ENCODE data around the gene CTNNA3. TPM values are rescaled to one million over a fixed set of nuclear protein-coding genes. Genes with fewer than 3 reads are reported as not detected.

CTNNA3 gene
- total and polyA plus RNA-seq, 2 of the 4 experiments (the other 2 are of a cell fraction) = 0.19 to 0.90 TPM

DNA sequence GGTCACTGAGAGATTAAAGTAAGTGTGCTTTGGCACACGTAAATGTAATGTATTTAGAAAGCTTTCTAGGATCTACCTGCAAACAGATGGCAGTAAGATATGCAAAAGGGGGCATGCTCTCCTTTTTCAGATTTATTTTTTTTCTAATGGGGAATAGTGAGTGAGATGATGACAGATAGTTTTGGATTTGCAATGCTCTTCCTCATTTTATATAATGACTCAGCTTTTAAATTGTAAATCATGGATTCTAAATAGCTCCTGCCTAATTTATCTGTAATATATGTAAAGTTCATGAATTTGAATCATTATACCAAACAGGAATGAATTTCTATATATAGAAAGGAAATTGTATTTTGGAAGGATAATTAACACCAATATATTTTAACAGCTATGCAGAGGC lies 1731.8 kb downstream of the CTNNA3 start:
- in situ Hi-C loops (cut with MboI; ENCODE audit: low sequenced_read_pairs) (no loop called here), intact Hi-C loops (cut with micrococcal nuclease) (no loop called here), dilution Hi-C loops (cut with HindIII; ENCODE audit: low sequenced_read_pairs, unreplicated experiment) (no loop called here)
- Histone ChIP-seq H3K4me3 (ENCODE audit: insufficient read depth, low read depth, low read length) (no peak overlapping the region), H2AK5ac (ENCODE audit: low read depth, low read length) (no peak overlapping the region), H4K8ac (ENCODE audit: low read depth in 2 of 2, low read length in 2 of 2) (no peak overlapping the region), H3K4me2 (ENCODE audit: low read depth, low read length) (no peak overlapping the region), H3K4ac (ENCODE audit: low read depth, low read length) (no peak overlapping the region), H4K20me1 (ENCODE audit: insufficient read depth, low read length) (no peaks in the 10 kb centered on the region), H2BK5ac (ENCODE audit: low read depth, low read length, poor library complexity, severe bottlenecking) (no peak overlapping the region), H3K18ac (ENCODE audit: low read depth, low read length) (no peak overlapping the region), H2BK20ac (ENCODE audit: low read depth, low read length) (no peak overlapping the region), H4K91ac (ENCODE audit: insufficient read depth, low read depth, low read length) (no peak overlapping the region), H3K56ac (ENCODE audit: extremely low read depth, insufficient read depth, low read length) (no peak overlapping the region), H3K9me1 (ENCODE audit: insufficient read depth, low read length) (no peaks in the 10 kb centered on the region), H3K79me1 (ENCODE audit: low read depth in 1 of 2, low read length in 2 of 2) (no peaks in the 10 kb centered on the region), H3K9me3 (ENCODE audit: control insufficient read depth, insufficient read depth, low read length) (peaks cover 8% of the 10 kb centered on the region), H3K36me3 (ENCODE audit: control insufficient read depth, insufficient read depth, low read length) (no peaks in the 10 kb centered on the region), H3K14ac (replicated peaks; ENCODE audit: low read depth, low read length) (no peak overlapping the region), H3K4me1 (ENCODE audit: control insufficient read depth, insufficient read depth, low read length) (no peaks in the 10 kb centered on the region), H4K5ac (ENCODE audit: low read depth, low read length) (no peak overlapping the region), H2BK15ac (ENCODE audit: low read depth, low read length) (no peak overlapping the region), H3K23ac (ENCODE audit: low read depth, low read length) (no peak overlapping the region), H3K9ac (ENCODE audit: low read depth, low read length) (no peak overlapping the region), H3K27me3 (ENCODE audit: control insufficient read depth, insufficient read depth, low read length) (no peaks in the 10 kb centered on the region), H2AK9ac (replicated peaks; ENCODE audit: low read depth, low read length, poor library complexity) (no peak overlapping the region), H3K27ac (ENCODE audit: insufficient read depth, low read length) (no peak overlapping the region), H2AFZ (replicated peaks; ENCODE audit: low read length, poor library complexity) (no peak overlapping the region), H2BK120ac (ENCODE audit: low read depth, low read length) (no peak overlapping the region)
- no TSS peak for BruUV-seq (replicated peaks)
- POLR2A ChIA-PET (ENCODE audit: unreplicated experiment) = no interaction called here
- DNase-seq = no peak
- CTCF ChIA-PET = no interaction called here
- WGBS, 2 experiments (ENCODE audit: extremely low coverage in 2 of 2, insufficient read length in 1 of 2) = no CpG with 5 or more reads among the region's 1 CpG
- TF ChIP-seq RFX5 (IDR thresholded peaks at IDR 0.05; ENCODE audit: low read depth, low read length) (no peak), BHLHE40 (IDR thresholded peaks at IDR 0.05; ENCODE audit: low read depth, low read length) (no peak), MAFK (IDR thresholded peaks at IDR 0.05; ENCODE audit: low read depth, low read length) (no peak), MAZ (IDR thresholded peaks at IDR 0.05; ENCODE audit: borderline replicate concordance, low read depth, low read length) (no peak), MXI1 (IDR thresholded peaks at IDR 0.05; ENCODE audit: borderline replicate concordance, low read depth, low read length) (no peak), NFE2L2 (IDR thresholded peaks at IDR 0.05; ENCODE audit: low read depth, low read length) (no peak), RAD21 (IDR thresholded peaks at IDR 0.05; ENCODE audit: low read length) (no peak), POLR2A (IDR thresholded peaks at IDR 0.05; ENCODE audit: low read depth, low read length) (no peak), CEBPB (IDR thresholded peaks at IDR 0.05; ENCODE audit: low read depth, low read length) (no peak), CHD1 (IDR thresholded peaks at IDR 0.05; ENCODE audit: low read depth, low read length) (no peak), SMC3 (IDR thresholded peaks at IDR 0.05; ENCODE audit: low read depth, low read length) (no peak), FOS (IDR thresholded peaks at IDR 0.05; ENCODE audit: low read depth, low read length) (no peak), RCOR1 (IDR thresholded peaks at IDR 0.05; ENCODE audit: insufficient replicate concordance, low read length) (no peak)
- TF ChIP-seq, protein P1, sequence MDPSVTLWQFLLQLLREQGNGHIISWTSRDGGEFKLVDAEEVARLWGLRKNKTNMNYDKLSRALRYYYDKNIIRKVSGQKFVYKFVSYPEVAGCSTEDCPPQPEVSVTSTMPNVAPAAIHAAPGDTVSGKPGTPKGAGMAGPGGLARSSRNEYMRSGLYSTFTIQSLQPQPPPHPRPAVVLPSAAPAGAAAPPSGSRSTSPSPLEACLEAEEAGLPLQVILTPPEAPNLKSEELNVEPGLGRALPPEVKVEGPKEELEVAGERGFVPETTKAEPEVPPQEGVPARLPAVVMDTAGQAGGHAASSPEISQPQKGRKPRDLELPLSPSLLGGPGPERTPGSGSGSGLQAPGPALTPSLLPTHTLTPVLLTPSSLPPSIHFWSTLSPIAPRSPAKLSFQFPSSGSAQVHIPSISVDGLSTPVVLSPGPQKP (IDR thresholded peaks at IDR 0.05; ENCODE audit: borderline replicate concordance, low read depth, low read length) = no peak
- TF ChIP-seq, protein P2, sequence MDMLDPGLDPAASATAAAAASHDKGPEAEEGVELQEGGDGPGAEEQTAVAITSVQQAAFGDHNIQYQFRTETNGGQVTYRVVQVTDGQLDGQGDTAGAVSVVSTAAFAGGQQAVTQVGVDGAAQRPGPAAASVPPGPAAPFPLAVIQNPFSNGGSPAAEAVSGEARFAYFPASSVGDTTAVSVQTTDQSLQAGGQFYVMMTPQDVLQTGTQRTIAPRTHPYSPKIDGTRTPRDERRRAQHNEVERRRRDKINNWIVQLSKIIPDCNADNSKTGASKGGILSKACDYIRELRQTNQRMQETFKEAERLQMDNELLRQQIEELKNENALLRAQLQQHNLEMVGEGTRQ (IDR thresholded peaks at IDR 0.05; ENCODE audit: low read depth, low read length) = no peak
- TF ChIP-seq, protein P3, sequence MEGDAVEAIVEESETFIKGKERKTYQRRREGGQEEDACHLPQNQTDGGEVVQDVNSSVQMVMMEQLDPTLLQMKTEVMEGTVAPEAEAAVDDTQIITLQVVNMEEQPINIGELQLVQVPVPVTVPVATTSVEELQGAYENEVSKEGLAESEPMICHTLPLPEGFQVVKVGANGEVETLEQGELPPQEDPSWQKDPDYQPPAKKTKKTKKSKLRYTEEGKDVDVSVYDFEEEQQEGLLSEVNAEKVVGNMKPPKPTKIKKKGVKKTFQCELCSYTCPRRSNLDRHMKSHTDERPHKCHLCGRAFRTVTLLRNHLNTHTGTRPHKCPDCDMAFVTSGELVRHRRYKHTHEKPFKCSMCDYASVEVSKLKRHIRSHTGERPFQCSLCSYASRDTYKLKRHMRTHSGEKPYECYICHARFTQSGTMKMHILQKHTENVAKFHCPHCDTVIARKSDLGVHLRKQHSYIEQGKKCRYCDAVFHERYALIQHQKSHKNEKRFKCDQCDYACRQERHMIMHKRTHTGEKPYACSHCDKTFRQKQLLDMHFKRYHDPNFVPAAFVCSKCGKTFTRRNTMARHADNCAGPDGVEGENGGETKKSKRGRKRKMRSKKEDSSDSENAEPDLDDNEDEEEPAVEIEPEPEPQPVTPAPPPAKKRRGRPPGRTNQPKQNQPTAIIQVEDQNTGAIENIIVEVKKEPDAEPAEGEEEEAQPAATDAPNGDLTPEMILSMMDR (conservative IDR thresholded peaks at IDR 0.05; ENCODE audit: low read depth, low read length) = no peak
- ATAC-seq (ENCODE audit: low read depth) = no peak
